ENCODE measurements around the gene GPX4.

Gene GPX4

DNA sequence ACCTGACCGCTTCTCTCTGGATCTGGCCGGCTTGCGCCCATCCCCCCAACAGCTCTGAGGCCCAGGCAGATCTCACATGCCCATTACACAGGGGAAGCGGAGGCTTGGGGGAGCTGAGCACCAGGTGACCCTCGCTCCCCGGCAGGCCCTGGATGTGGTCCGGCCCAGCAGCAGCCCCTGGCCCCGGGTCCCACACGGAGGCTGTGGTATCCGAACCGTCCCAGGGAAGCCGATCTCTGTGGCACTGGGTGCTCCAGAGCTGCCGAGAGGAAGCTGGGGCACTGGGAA is 42.6 kb downstream of the GPX4 start:
- peak overlapping the region; percentile 21 for H3K9ac ChIP-seq (ENCODE audit: low read depth, low read length, poor library complexity)
- no peak overlapping the region for H3K18ac ChIP-seq (ENCODE audit: low read length)
- H2BK120ac ChIP-seq (ENCODE audit: low read depth, low read length): no peak overlapping the region
- no peak overlapping the region for H4K8ac ChIP-seq (ENCODE audit: low read depth, low read length)
- H4K91ac ChIP-seq (ENCODE audit: low read depth, low read length, poor library complexity): no peak overlapping the region
- no peak for DNase-seq (ENCODE audit: low spot score)
- no peak overlapping the region for H2AFZ ChIP-seq (ENCODE audit: low read length)
- WGBS, 2 donors (ENCODE audit: extremely low coverage in 2 of 2, insufficient read length in 2 of 2, insufficient replicate concordance in 1 of 2): no CpG with 5 or more reads among the region's 13 CpGs
- H3K27ac ChIP-seq (replicated peaks; ENCODE audit: low read length): no peak overlapping the region
- H3K4me3 ChIP-seq (ENCODE audit: low read length in 2 of 2): no peak overlapping the region
- no peak overlapping the region for H3K4me2 ChIP-seq (ENCODE audit: insufficient read depth, low read length, poor library complexity, severe bottlenecking)
- H2BK12ac ChIP-seq (ENCODE audit: low read length): no peak overlapping the region
- H2AK5ac ChIP-seq (ENCODE audit: low read depth, low read length): peak overlapping the region; percentile 6
- H3K4ac ChIP-seq (ENCODE audit: low read length): no peak overlapping the region
- H3K9me3 ChIP-seq (replicated peaks in 1 of 2; ENCODE audit: control insufficient read depth in 2 of 2, insufficient read depth in 1 of 2, low read depth in 1 of 2, low read length in 2 of 2): peaks cover 2% of the 10 kb centered on the region in 2 donors
- H3K14ac ChIP-seq (ENCODE audit: low read length): no peak overlapping the region
- peaks cover 14 to 19% of the 10 kb centered on the region in 2 donors for H3K36me3 ChIP-seq (replicated peaks in 1 of 2; ENCODE audit: control insufficient read depth in 2 of 2, insufficient read depth in 2 of 2, low read length in 2 of 2)
- no peaks in the 10 kb centered on the region for H3K27me3 ChIP-seq (ENCODE audit: control insufficient read depth in 3 of 3, insufficient read depth in 3 of 3, low read depth in 1 of 3, low read length in 3 of 3)
- H3K4me1 ChIP-seq (ENCODE audit: control insufficient read depth in 2 of 2, insufficient read depth in 1 of 2, low read depth in 1 of 2, low read length in 2 of 2): peaks cover 3 to 7% of the 10 kb centered on the region in 2 donors
- H3K79me1 ChIP-seq (ENCODE audit: low read depth, low read length): peaks cover 15% of the 10 kb centered on the region
- no peak overlapping the region for H3K23ac ChIP-seq (ENCODE audit: low read depth, low read length, poor library complexity)
- peak overlapping the region; percentile 35 for H2BK5ac ChIP-seq (ENCODE audit: low read length)
- peak overlapping the region; percentile 37 for H2BK15ac ChIP-seq (ENCODE audit: low read length)

GRCh38 chr19:1146858-1147780 is 43.3 kb downstream of the GPX4 start:
- Histone ChIP-seq H3K9me3 (replicated peaks in 1 of 2; ENCODE audit: control insufficient read depth in 2 of 2, insufficient read depth in 1 of 2, low read depth in 1 of 2, low read length in 2 of 2) (peaks cover 0 to 2% of the 10 kb centered on the region in 2 donors), H3K14ac (ENCODE audit: low read length) (no peak overlapping the region), H3K36me3 (replicated peaks in 1 of 2; ENCODE audit: control insufficient read depth in 2 of 2, insufficient read depth in 2 of 2, low read length in 2 of 2) (peaks cover 11 to 19% of the 10 kb centered on the region in 2 donors), H3K4me3 (ENCODE audit: low read length in 2 of 2) (no peak overlapping the region), H3K4me1 (ENCODE audit: control insufficient read depth in 2 of 2, insufficient read depth in 1 of 2, low read depth in 1 of 2, low read length in 2 of 2) (peaks cover 3 to 7% of the 10 kb centered on the region in 2 donors), H3K18ac (ENCODE audit: low read length) (peak overlapping the region; percentile 87), H2BK120ac (ENCODE audit: low read depth, low read length) (no peak overlapping the region), H2BK12ac (ENCODE audit: low read length) (no peak overlapping the region), H3K4me2 (ENCODE audit: insufficient read depth, low read length, poor library complexity, severe bottlenecking) (no peak overlapping the region), H3K27me3 (ENCODE audit: control insufficient read depth in 3 of 3, insufficient read depth in 3 of 3, low read depth in 1 of 3, low read length in 3 of 3) (no peaks in the 10 kb centered on the region), H3K79me1 (ENCODE audit: low read depth, low read length) (peaks cover 11% of the 10 kb centered on the region), H4K91ac (ENCODE audit: low read depth, low read length, poor library complexity) (no peak overlapping the region), H2AFZ (ENCODE audit: low read length) (no peak overlapping the region), H2BK5ac (ENCODE audit: low read length) (peak overlapping the region; percentile 82), H3K4ac (ENCODE audit: low read length) (no peak overlapping the region), H3K27ac (replicated peaks; ENCODE audit: low read length) (no peak overlapping the region), H3K9ac (ENCODE audit: low read depth, low read length, poor library complexity) (no peak overlapping the region), H3K23ac (ENCODE audit: low read depth, low read length, poor library complexity) (no peak overlapping the region), H2BK15ac (ENCODE audit: low read length) (peak overlapping the region; percentile 92), H4K8ac (ENCODE audit: low read depth, low read length) (peak overlapping the region; percentile 43), H2AK5ac (ENCODE audit: low read depth, low read length) (peak overlapping the region; percentile 97)
- no peak for DNase-seq (ENCODE audit: low spot score)
- WGBS, 2 donors (ENCODE audit: extremely low coverage in 2 of 2, insufficient read length in 2 of 2, insufficient replicate concordance in 1 of 2): no CpG with 5 or more reads among the region's 38 CpGs

DNA sequence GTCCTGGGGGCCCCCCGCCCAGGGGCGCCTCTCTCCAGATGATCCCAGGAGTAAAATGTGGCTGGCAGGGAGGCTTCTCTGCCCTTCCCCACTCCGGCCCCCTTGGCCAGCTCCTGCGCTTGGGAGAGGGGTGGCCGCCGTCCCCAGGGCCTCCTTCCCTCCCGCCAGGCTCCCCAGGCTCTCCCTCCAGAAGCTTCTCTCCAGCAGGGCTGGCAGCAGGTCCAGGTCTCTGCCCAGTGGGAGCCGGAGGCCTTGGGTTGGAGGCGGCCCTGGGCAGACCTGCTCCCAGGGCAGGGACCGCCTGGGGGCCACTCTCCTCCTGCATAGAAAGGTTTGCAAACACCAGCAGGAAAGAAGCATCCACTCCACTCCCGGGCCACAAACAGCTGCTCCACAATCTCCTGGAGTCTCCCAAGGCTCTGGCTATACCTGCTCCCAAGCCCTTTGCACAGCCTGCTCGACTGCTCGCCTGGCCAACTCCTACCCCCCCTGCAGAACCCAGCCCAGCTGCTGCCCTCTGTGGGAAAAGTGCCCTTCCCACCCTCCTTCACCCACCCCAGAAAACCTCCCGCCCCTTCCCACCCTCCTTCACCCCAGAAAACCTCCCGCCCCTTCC is 44.2 kb downstream of the GPX4 start:
- no peak overlapping the region for H2AFZ ChIP-seq (ENCODE audit: low read length)
- H3K79me1 ChIP-seq (ENCODE audit: low read depth, low read length): peaks cover 11% of the 10 kb centered on the region
- H4K8ac ChIP-seq (ENCODE audit: low read depth, low read length): no peak overlapping the region
- H2BK120ac ChIP-seq (ENCODE audit: low read depth, low read length): no peak overlapping the region
- peak overlapping the region; percentile 2 for H3K18ac ChIP-seq (ENCODE audit: low read length)
- no peak overlapping the region for H2BK12ac ChIP-seq (ENCODE audit: low read length)
- no peaks in the 10 kb centered on the region for H3K27me3 ChIP-seq (ENCODE audit: control insufficient read depth in 3 of 3, insufficient read depth in 3 of 3, low read depth in 1 of 3, low read length in 3 of 3)
- H3K4me2 ChIP-seq (ENCODE audit: insufficient read depth, low read length, poor library complexity, severe bottlenecking): no peak overlapping the region
- no peak overlapping the region for H3K4me3 ChIP-seq (ENCODE audit: low read length in 2 of 2)
- peak overlapping the region; percentile 92 for H2BK15ac ChIP-seq (ENCODE audit: low read length)
- no peak for DNase-seq (ENCODE audit: low spot score)
- H2AK5ac ChIP-seq (ENCODE audit: low read depth, low read length): peak overlapping the region; percentile 97
- no peak overlapping the region for H4K91ac ChIP-seq (ENCODE audit: low read depth, low read length, poor library complexity)
- peaks cover 0 to under 1% of the 10 kb centered on the region in 2 donors for H3K9me3 ChIP-seq (replicated peaks in 1 of 2; ENCODE audit: control insufficient read depth in 2 of 2, insufficient read depth in 1 of 2, low read depth in 1 of 2, low read length in 2 of 2)
- no peak overlapping the region for H3K23ac ChIP-seq (ENCODE audit: low read depth, low read length, poor library complexity)
- no peak overlapping the region for H3K9ac ChIP-seq (ENCODE audit: low read depth, low read length, poor library complexity)
- peaks cover 8 to 21% of the 10 kb centered on the region in 2 donors for H3K36me3 ChIP-seq (replicated peaks in 1 of 2; ENCODE audit: control insufficient read depth in 2 of 2, insufficient read depth in 2 of 2, low read length in 2 of 2)
- peaks cover 3 to 7% of the 10 kb centered on the region in 2 donors for H3K4me1 ChIP-seq (ENCODE audit: control insufficient read depth in 2 of 2, insufficient read depth in 1 of 2, low read depth in 1 of 2, low read length in 2 of 2)
- no peak overlapping the region for H3K4ac ChIP-seq (ENCODE audit: low read length)
- H3K14ac ChIP-seq (ENCODE audit: low read length): no peak overlapping the region
- no CpG with 5 or more reads among the region's 15 CpGs for WGBS, 2 donors (ENCODE audit: extremely low coverage in 2 of 2, insufficient read length in 2 of 2, insufficient replicate concordance in 1 of 2)
- peak overlapping the region; percentile 82 for H2BK5ac ChIP-seq (ENCODE audit: low read length)
- no peak overlapping the region for H3K27ac ChIP-seq (replicated peaks; ENCODE audit: low read length)

Measured in neuronal stem cell (in vitro differentiated cells).